GM23338 (cell line): ENCODE results near the gene GMPPA. TPM values are rescaled to one million over a fixed set of nuclear protein-coding genes. Genes with fewer than 3 reads are reported as not detected.

Experiments used
- ATAC-seq: fragments of 200-7000 bp; cut with Tn5 transposase; 3 replicates; pipeline ENCODE4 v1.9.1; 2020
- DNase-seq: peaks from one replicate; pipeline ENCODE4 v3.0.0-alpha.2; 2015; ENCODE audit warnings: low spot score
- H2AFZ ChIP-seq: fragments of 200-600 bp; sonication (generic); 2 replicates; pipeline ENCODE4 v1.8.0; 2016; ENCODE audit warnings: antibody characterized with exemption, mild to moderate bottlenecking, moderate library complexity
- H3F3A ChIP-seq: fragments of 200-600 bp; sonication (generic); replicated peaks from 2 replicates; pipeline ENCODE4 v1.8.0; 2017; ENCODE audit warnings: antibody characterized with exemption, mixed run types, low read depth
- H3K27ac ChIP-seq: fragments of 200-600 bp; sonication (generic); 2 replicates; pipeline ENCODE4 v1.6.1; 2016; ENCODE audit warnings: low read depth
- H3K27me3 ChIP-seq: fragments of 200-600 bp; sonication (generic); 2 replicates; pipeline ENCODE4 v1.8.0; 2016; ENCODE audit warnings: mild to moderate bottlenecking, mixed run types, moderate library complexity; ENCODE audit not compliant: insufficient read depth
- H3K36me3 ChIP-seq: fragments of 200-600 bp; sonication (generic); 2 replicates; pipeline ENCODE4 v1.8.0; 2016; ENCODE audit warnings: mild to moderate bottlenecking; ENCODE audit not compliant: insufficient read depth
- H3K4me1 ChIP-seq: fragments of 200-600 bp; sonication (generic); 2 replicates; pipeline ENCODE4 v1.8.0; 2016; ENCODE audit warnings: mild to moderate bottlenecking, moderate library complexity; ENCODE audit not compliant: insufficient read depth
- H3K4me2 ChIP-seq: fragments of 200-600 bp; sonication (generic); 2 replicates; pipeline ENCODE4 v1.7.1; 2017; ENCODE audit warnings: mixed run types
- H3K4me3 ChIP-seq: fragments of 200-600 bp; sonication (generic); 2 replicates; pipeline ENCODE4 v1.6.1; 2016; ENCODE audit warnings: mixed run types
- H3K79me2 ChIP-seq: fragments of 200-600 bp; sonication (generic); replicated peaks from 2 replicates; pipeline ENCODE4 v1.8.0; 2017; ENCODE audit warnings: mild to moderate bottlenecking; ENCODE audit not compliant: insufficient read depth
- H3K9me2 ChIP-seq: fragments of 200-600 bp; sonication (generic); 2 replicates; pipeline ENCODE4 v1.8.0; 2017; ENCODE audit not compliant: insufficient read depth
- H4K20me1 ChIP-seq: fragments of 200-600 bp; sonication (generic); replicated peaks from 2 replicates; pipeline ENCODE4 v1.8.0; 2017; ENCODE audit warnings: mild to moderate bottlenecking; ENCODE audit not compliant: insufficient read depth
- H3K27ac Mint-ChIP-seq: 2 replicates; pipeline ENCODE4 v1.8.0; 2020; ENCODE audit warnings: inconsistent platforms, mild to moderate bottlenecking, moderate library complexity, mixed read lengths
- H3K27me3 Mint-ChIP-seq: 3 replicates; pipeline ENCODE4 v1.8.0; 2022; ENCODE audit warnings: low read depth, mild to moderate bottlenecking, moderate library complexity, mixed read lengths, inconsistent platforms; ENCODE audit not compliant: insufficient read depth, poor library complexity
- H3K36me3 Mint-ChIP-seq: 3 replicates; pipeline ENCODE4 v1.8.0; 2021; ENCODE audit warnings: low read depth, mild to moderate bottlenecking, inconsistent platforms, moderate library complexity, mixed read lengths
- H3K4me1 Mint-ChIP-seq: 3 replicates; pipeline ENCODE4 v1.8.0; 2020; ENCODE audit warnings: mild to moderate bottlenecking, inconsistent platforms, mixed read lengths
- H3K4me3 Mint-ChIP-seq: 3 replicates; pipeline ENCODE4 v1.8.0; 2021; ENCODE audit warnings: moderate library complexity, mild to moderate bottlenecking, inconsistent platforms, mixed read lengths
- H3K9me3 Mint-ChIP-seq: 3 replicates; pipeline ENCODE4 v1.8.0; 2020; ENCODE audit warnings: moderate library complexity, mild to moderate bottlenecking, inconsistent platforms, mixed read lengths
- CREB1 ChIP-seq: fragments of 250-450 bp; sonication (Bioruptor Pico); IDR thresholded peaks from 2 replicates; pipeline ENCODE4 v1.5.0; 2020; ENCODE audit warnings: low read depth, mild to moderate bottlenecking, moderate library complexity
- EZH2 ChIP-seq: fragments of 200-600 bp; sonication (generic); IDR thresholded peaks from one replicate; pipeline ENCODE4 v1.8.0; 2017; ENCODE audit warnings: antibody characterized with exemption, mild to moderate bottlenecking, low read depth; ENCODE audit not compliant: unreplicated experiment
- POLR2AphosphoS5 ChIP-seq: IDR thresholded peaks from 2 replicates; pipeline ENCODE4 v1.6.1; 2016; ENCODE audit warnings: antibody characterized with exemption, low read depth
- STAT1 ChIP-seq: IDR thresholded peaks from one replicate; pipeline ENCODE4 v1.6.1; 2016; ENCODE audit warnings: antibody characterized with exemption; ENCODE audit not compliant: unreplicated experiment
- polyA plus RNA-seq: library from polyadenylated mRNA; unstranded; fragments of >200 nt; fragmentation: Nextera tagmentation; extraction: Ambion mirVana; gene quantifications from 2 replicates; pipeline ENCODE4 v1.2.1, GENCODE V29; 2016
- total RNA-seq: library from RNA; depleted of rRNA; stranded (reverse); fragments of >200 nt; shearing (Covaris generic); gene quantifications from 2 replicates; pipeline ENCODE4 v1.2.3, GENCODE V29; 2014
- TF ChIP-seq, protein P1 (sequence below): fragments of 250-450 bp; sonication (Bioruptor Pico); IDR thresholded peaks from 2 replicates; pipeline ENCODE4 v1.5.0; 2020; ENCODE audit warnings: mild to moderate bottlenecking, moderate library complexity
- TF ChIP-seq, protein P2 (sequence below): IDR thresholded peaks from 2 replicates; pipeline ENCODE4 v1.6.1; 2016; ENCODE audit warnings: antibody characterized with exemption

GMPPA gene
- total and polyA plus RNA-seq, 2 experiments from 2014 or later: 27.0 to 33.8 TPM

DNA sequence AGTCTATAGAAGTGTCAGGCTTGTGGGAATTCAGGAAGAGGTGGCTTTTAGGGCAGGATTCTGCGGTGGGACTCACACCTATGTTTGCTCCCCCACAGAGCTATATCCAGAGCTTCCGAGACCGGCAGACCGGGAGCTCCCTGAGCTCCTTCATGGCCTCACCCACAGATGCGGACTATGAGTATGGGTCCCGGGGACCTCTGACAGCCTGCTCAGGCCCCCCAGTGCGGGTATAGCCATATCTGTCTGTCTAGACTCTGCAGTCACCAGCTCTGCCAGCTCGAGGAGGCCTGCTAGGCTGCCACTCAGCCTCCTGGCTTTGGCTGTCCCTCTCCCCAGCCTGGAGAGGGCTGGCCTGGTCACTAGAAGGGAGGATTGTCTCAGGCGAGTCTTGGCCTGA, 50.9 kb downstream of the GMPPA start (continued):
- TF ChIP-seq, protein P1, sequence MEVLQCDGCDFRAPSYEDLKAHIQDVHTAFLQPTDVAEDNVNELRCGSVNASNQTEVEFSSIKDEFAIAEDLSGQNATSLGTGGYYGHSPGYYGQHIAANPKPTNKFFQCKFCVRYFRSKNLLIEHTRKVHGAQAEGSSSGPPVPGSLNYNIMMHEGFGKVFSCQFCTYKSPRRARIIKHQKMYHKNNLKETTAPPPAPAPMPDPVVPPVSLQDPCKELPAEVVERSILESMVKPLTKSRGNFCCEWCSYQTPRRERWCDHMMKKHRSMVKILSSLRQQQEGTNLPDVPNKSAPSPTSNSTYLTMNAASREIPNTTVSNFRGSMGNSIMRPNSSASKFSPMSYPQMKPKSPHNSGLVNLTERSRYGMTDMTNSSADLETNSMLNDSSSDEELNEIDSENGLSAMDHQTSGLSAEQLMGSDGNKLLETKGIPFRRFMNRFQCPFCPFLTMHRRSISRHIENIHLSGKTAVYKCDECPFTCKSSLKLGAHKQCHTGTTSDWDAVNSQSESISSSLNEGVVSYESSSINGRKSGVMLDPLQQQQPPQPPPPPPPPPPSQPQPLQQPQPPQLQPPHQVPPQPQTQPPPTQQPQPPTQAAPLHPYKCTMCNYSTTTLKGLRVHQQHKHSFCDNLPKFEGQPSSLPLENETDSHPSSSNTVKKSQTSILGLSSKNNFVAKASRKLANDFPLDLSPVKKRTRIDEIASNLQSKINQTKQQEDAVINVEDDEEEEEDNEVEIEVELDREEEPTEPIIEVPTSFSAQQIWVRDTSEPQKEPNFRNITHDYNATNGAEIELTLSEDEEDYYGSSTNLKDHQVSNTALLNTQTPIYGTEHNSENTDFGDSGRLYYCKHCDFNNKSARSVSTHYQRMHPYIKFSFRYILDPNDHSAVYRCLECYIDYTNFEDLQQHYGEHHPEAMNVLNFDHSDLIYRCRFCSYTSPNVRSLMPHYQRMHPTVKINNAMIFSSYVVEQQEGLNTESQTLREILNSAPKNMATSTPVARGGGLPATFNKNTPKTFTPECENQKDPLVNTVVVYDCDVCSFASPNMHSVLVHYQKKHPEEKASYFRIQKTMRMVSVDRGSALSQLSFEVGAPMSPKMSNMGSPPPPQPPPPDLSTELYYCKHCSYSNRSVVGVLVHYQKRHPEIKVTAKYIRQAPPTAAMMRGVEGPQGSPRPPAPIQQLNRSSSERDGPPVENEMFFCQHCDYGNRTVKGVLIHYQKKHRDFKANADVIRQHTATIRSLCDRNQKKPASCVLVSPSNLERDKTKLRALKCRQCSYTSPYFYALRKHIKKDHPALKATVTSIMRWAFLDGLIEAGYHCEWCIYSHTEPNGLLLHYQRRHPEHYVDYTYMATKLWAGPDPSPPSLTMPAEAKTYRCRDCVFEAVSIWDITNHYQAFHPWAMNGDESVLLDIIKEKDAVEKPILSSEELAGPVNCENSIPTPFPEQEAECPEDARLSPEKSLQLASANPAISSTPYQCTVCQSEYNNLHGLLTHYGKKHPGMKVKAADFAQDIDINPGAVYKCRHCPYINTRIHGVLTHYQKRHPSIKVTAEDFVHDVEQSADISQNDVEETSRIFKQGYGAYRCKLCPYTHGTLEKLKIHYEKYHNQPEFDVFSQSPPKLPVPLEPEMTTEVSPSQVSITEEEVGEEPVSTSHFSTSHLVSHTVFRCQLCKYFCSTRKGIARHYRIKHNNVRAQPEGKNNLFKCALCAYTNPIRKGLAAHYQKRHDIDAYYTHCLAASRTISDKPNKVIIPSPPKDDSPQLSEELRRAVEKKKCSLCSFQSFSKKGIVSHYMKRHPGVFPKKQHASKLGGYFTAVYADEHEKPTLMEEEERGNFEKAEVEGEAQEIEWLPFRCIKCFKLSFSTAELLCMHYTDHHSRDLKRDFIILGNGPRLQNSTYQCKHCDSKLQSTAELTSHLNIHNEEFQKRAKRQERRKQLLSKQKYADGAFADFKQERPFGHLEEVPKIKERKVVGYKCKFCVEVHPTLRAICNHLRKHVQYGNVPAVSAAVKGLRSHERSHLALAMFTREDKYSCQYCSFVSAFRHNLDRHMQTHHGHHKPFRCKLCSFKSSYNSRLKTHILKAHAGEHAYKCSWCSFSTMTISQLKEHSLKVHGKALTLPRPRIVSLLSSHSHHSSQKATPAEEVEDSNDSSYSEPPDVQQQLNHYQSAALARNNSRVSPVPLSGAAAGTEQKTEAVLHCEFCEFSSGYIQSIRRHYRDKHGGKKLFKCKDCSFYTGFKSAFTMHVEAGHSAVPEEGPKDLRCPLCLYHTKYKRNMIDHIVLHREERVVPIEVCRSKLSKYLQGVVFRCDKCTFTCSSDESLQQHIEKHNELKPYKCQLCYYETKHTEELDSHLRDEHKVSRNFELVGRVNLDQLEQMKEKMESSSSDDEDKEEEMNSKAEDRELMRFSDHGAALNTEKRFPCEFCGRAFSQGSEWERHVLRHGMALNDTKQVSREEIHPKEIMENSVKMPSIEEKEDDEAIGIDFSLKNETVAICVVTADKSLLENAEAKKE: no peak
- TF ChIP-seq STAT1: no peak

DNA sequence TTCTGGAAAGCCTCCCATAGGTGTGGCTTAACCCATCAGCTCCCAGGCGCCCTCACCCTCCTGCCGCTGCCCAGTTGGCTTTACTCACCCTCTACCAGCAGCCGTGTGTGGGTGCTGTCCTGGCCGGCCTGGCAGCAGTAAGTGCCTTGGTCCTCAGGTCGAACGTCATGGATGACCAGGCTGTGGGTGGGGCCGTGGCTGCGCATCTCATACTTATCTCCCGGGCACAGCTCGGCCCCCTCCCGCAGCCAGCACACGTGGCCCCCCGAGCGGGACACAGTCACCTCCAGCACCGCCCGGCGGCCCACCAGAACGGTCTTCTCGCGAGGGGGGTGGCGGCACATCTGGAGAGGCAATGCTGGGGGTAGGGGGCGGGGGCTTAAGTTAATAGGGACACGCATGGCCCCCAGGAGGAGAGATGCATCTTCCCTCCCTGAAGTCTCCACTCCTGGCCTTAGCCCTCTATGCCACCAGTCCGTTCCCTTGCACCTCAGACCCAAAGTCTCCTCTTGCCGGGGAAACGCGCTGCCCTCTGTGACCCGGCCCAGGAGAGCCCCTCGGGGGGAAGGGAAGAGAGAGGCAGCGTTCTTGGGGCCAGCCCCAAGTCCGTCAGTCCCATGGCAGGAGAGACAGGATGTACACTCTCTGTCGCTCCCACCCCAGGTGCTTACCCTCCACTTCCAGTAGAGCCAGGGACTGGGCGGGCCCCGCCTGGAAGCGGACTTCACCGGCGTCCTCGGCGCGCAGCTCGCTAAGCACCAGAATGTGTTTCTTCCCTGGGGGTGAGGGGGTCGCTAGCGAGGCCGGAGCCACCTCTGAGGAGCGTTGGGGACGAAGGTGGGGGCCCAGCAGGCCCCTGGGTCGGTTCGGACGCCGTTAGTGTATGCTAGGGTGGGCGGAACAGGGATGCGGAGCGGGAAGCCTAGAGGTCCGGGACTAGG, 53.0 kb downstream of the GMPPA start:
- DNase-seq (peak; percentile 83), ATAC-seq (peak; percentile 58)
- Mint-ChIP-seq H3K4me3 (peak overlapping the region; percentile 90), H3K4me1 (peaks cover 13% of the 10 kb centered on the region), H3K9me3 (no peaks in the 10 kb centered on the region; the same call in 2 of the 3 replicates), H3K27ac (peak overlapping the region; percentile 86; the same call in 1 of the 2 replicates), H3K36me3 (peaks cover 23% of the 10 kb centered on the region), H3K27me3 (peaks cover 35% of the 10 kb centered on the region)
- TF ChIP-seq EZH2: no peak
- TF ChIP-seq, protein P2, sequence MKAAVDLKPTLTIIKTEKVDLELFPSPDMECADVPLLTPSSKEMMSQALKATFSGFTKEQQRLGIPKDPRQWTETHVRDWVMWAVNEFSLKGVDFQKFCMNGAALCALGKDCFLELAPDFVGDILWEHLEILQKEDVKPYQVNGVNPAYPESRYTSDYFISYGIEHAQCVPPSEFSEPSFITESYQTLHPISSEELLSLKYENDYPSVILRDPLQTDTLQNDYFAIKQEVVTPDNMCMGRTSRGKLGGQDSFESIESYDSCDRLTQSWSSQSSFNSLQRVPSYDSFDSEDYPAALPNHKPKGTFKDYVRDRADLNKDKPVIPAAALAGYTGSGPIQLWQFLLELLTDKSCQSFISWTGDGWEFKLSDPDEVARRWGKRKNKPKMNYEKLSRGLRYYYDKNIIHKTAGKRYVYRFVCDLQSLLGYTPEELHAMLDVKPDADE: peak; percentile 39; the same call in 1 of the 2 replicates
- TF ChIP-seq CREB1: peak; percentile 64
- peak; percentile 74 for TF ChIP-seq POLR2AphosphoS5
- no peaks in the 10 kb centered on the region for H3K9me2 ChIP-seq
- H3K27ac ChIP-seq: peak overlapping the region; percentile 88
- peak overlapping the region; percentile 98 for H3K4me3 ChIP-seq
- H3F3A ChIP-seq: peaks cover 4% of the 10 kb centered on the region; the same call in 1 of the 2 replicates
- H3K27me3 ChIP-seq: peaks cover 17% of the 10 kb centered on the region
- H3K4me1 ChIP-seq: peaks cover 10% of the 10 kb centered on the region
- H3K4me2 ChIP-seq: peak overlapping the region; percentile 99
- no peaks in the 10 kb centered on the region for H4K20me1 ChIP-seq
- no peaks in the 10 kb centered on the region for H3K79me2 ChIP-seq
- H2AFZ ChIP-seq: 0 out of 2 replicates have a peak overlapping the region, but pooled peaks have one; percentile 94
- no peaks in the 10 kb centered on the region; the same call in 1 of the 2 replicates for H3K36me3 ChIP-seq
